Testis (tissue), 3 donors: ENCODE measurements around the gene KCNV2. TPM values are rescaled to one million over a fixed set of nuclear protein-coding genes. Genes with fewer than 3 reads are reported as not detected.

Experiments
- DNase-seq: peaks from one replicate; pipeline ENCODE4 v3.0.0-alpha.2; 2019
- H3K27ac ChIP-seq, 2 donors: fragments of 200-600 bp; sonication (generic); one replicate each; pipeline ENCODE4 v1.5.1; 2019
- H3K27me3 ChIP-seq: fragments of 200-600 bp; sonication (generic); one replicate; pipeline ENCODE4 v1.5.1; 2019
- H3K36me3 ChIP-seq: fragments of 200-600 bp; sonication (generic); one replicate; pipeline ENCODE4 v1.5.1; 2017; ENCODE audit warnings: low read depth; ENCODE audit errors: missing control alignments
- H3K4me1 ChIP-seq: fragments of 200-600 bp; sonication (generic); one replicate; pipeline ENCODE4 v1.5.1; 2019
- H3K4me3 ChIP-seq, 2 donors: fragments of 200-600 bp; sonication (generic); one replicate each; pipeline ENCODE4 v1.5.1; 2017 to 2019
- H3K9me3 ChIP-seq: fragments of 200-600 bp; sonication (generic); one replicate; pipeline ENCODE4 v1.5.1; 2017
- POLR2A ChIP-seq: fragments of 450-650 bp; IDR thresholded peaks from one replicate; pipeline ENCODE4 v1.6.1; 2017; ENCODE audit warnings: antibody characterized with exemption, mild to moderate bottlenecking, moderate library complexity
- WGBS, 2 donors: methylation state at CpG; one replicate each; pipeline ENCODE4 v1.1.5; 2018; 5-methylcytosine and 5-hydroxymethylcytosine counted together
- intact Hi-C: fragments of 100-400 bp; cut with DNase I; formaldehyde crosslinking; loops from one replicate; pipeline ENCODE4 v1.15.1; 2023; ENCODE audit warnings: low total_unique reads
- polyA plus RNA-seq: library from polyadenylated mRNA; stranded (reverse); fragments of 350-450 nt; fragmentation: Illumina TruSeq; extraction: RNeasy Lipid Tissue Mini Kit (QIAGEN cat#74804); gene quantifications from one replicate; pipeline ENCODE4 v1.2.3, GENCODE V29; 2014; ENCODE audit warnings: low read depth, low replicate concordance; ENCODE audit not compliant: insufficient read depth
- total RNA-seq, 2 donors: library from RNA; depleted of rRNA; stranded (reverse); fragments of >200 nt; gene quantifications; one replicate each; pipeline ENCODE4 v1.2.3, GENCODE V29; 2016
- TF ChIP-seq, protein P1 (sequence below), 3 experiments: fragments of 450-650 bp in 2 of 3; fragments of 200-600 bp in 1 of 3; sonication (generic) in 1 of 3; IDR thresholded peaks; one replicate each; pipeline ENCODE4 v1.5.1; 2016 to 2019; ENCODE audit warnings: antibody characterized with exemption in 3 of 3, mild to moderate bottlenecking in 2 of 3, moderate library complexity in 1 of 3

The KCNV2 gene
- total and polyA plus RNA-seq, 3 donors from 2014 or later = 4.3 to 8.4 (median 4.7) TPM

DNA sequence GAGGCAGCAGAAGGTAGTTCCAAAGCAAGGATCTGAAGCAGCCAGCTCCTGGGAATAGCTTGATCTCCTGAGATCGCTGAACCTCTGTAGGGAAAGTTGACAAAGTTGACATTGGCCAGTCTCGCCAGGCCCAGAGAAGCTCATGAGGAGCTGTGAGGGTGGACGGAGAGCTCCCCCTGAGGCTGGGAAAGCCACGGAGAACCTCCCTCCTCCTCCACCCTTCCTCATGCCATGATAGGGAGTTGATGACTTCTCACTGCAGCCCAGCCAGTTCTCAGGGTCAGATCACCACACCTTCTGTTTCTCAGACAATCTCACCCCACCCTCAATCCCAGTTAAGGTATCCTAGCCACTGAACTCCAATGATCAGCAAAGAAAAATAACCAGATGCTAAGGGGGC lies 30.4 kb upstream of the KCNV2 start:
- Histone ChIP-seq H3K27ac (no peak overlapping the region), H3K27me3 (no peaks in the 10 kb centered on the region), H3K36me3 (no peaks in the 10 kb centered on the region), H3K9me3 (no peaks in the 10 kb centered on the region), H3K4me1 (no peaks in the 10 kb centered on the region), H3K4me3 (no peak overlapping the region)
- DNase-seq = no peak
- WGBS, 2 donors = 80 to 93% methylated on average over 3 to 4 of the region's 4 CpGs
- no peak for TF ChIP-seq POLR2A
- TF ChIP-seq, protein P1, sequence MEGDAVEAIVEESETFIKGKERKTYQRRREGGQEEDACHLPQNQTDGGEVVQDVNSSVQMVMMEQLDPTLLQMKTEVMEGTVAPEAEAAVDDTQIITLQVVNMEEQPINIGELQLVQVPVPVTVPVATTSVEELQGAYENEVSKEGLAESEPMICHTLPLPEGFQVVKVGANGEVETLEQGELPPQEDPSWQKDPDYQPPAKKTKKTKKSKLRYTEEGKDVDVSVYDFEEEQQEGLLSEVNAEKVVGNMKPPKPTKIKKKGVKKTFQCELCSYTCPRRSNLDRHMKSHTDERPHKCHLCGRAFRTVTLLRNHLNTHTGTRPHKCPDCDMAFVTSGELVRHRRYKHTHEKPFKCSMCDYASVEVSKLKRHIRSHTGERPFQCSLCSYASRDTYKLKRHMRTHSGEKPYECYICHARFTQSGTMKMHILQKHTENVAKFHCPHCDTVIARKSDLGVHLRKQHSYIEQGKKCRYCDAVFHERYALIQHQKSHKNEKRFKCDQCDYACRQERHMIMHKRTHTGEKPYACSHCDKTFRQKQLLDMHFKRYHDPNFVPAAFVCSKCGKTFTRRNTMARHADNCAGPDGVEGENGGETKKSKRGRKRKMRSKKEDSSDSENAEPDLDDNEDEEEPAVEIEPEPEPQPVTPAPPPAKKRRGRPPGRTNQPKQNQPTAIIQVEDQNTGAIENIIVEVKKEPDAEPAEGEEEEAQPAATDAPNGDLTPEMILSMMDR (IDR thresholded peaks at IDR 0.05) = no peak
- intact Hi-C loops = no loop called here

DNA sequence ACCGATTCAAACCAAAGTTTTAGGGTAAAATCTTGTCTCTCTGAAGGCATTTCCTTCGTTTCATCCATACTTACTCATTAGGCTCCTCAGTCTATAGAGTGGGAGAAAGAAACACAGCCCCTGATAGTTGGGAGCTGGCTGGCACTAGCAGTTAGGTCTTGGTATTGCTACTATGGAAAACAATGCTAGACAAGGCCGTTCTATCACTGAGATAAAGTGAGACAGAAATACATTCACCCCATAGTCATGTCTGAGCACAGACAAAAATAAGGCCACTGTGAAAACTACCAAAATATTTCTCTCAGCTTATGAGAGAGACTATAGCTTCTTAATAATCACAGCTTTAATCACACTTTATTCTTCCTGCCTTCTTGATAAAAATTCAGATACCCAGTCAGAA lies 28.7 kb upstream of the KCNV2 start:
- 73 to 86% methylated on average over 3 of the region's 3 CpGs for WGBS, 2 donors
- H3K27me3 ChIP-seq = no peaks in the 10 kb centered on the region

DNA sequence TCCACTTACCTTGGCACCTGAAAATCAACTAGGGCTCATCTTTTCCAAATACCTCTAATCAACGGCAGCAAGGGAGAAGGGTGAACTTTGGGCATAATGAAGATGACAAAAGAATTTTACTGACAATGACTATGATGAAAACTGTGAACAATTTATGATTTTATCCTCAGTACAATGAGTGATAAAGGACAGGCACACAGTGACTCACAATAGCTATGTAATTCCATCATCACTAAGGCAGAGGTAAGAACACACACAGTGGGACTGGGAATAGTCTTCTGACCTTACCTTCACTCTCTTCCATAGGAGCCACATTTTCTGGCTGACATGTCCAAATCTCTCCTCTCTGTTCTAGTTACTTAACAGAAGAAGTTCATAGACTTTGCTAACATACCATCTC lies 26.1 kb upstream of the KCNV2 start:
- WGBS, 2 donors = 82 to 94% methylated on average over 1 of the region's 1 CpG
- Histone ChIP-seq H3K4me1 (no peaks in the 10 kb centered on the region), H3K9me3 (no peaks in the 10 kb centered on the region), H3K36me3 (no peaks in the 10 kb centered on the region), H3K27me3 (no peaks in the 10 kb centered on the region), H3K4me3 (no peak overlapping the region), H3K27ac (no peak overlapping the region)
- intact Hi-C loops = no loop called here
- no peak for DNase-seq
- no peak for TF ChIP-seq POLR2A
- TF ChIP-seq, protein P1 (IDR thresholded peaks at IDR 0.05) = no peak

More for the DNA sequence above, 28.7 kb upstream of the KCNV2 start:
- Histone ChIP-seq H3K4me3 (no peak overlapping the region), H3K4me1 (no peaks in the 10 kb centered on the region), H3K27ac (no peak overlapping the region), H3K36me3 (no peaks in the 10 kb centered on the region), H3K9me3 (no peaks in the 10 kb centered on the region)
- no peak for TF ChIP-seq POLR2A
- TF ChIP-seq, protein P1 (IDR thresholded peaks at IDR 0.05) = no peak
- intact Hi-C loops = no loop called here
- DNase-seq = no peak

DNA sequence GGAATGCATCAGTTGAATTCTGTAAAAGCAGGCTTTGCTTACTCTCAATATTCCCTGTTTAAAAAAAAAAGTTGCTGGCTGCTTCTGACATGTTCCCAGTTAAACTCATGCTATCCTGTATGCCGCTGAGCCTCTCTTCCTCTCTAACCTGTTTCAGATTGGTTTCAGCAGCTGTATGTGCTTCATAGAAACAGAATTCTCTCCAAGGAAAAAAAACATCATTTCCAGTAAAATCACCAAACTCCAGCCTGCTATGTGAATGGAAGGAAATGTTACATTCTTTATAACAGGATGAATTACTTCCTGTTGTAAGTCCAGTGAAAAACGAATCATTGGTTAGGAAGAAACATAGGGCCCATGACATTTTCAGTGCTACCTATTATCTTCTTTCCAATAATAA lies 25.7 kb upstream of the KCNV2 start:
- no peaks in the 10 kb centered on the region for H3K9me3 ChIP-seq
- WGBS, 2 donors = 48 to 49% methylated on average over 2 of the region's 2 CpGs
- TF ChIP-seq, protein P1 (IDR thresholded peaks at IDR 0.05) = no peak
- TF ChIP-seq POLR2A = no peak
- H3K27me3 ChIP-seq = no peaks in the 10 kb centered on the region
- H3K27ac ChIP-seq = no peak overlapping the region
- no peak for DNase-seq
- intact Hi-C loops = no loop called here
- H3K36me3 ChIP-seq = no peaks in the 10 kb centered on the region
- no peaks in the 10 kb centered on the region for H3K4me1 ChIP-seq
- H3K4me3 ChIP-seq = no peak overlapping the region

DNA sequence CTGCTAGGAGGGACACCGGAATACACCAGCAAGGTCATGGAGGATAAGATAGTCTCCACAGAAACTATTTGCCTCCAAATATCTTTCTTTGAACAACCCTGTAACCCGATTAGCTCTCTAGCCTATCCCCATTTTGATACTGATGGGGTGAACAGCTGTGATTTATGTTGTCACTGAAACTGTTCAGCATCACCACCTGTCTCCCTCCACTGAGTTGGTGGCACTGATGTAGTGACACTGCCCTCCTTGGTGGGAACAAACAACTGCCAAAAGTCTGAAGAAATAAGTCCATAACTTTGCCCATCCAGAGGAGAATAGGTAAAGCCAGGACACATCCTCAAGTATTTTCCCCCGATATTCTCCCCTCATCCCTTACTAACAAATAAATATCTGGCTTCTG lies 24.3 kb upstream of the KCNV2 start:
- Histone ChIP-seq H3K27ac (no peak overlapping the region), H3K27me3 (no peaks in the 10 kb centered on the region), H3K4me1 (no peaks in the 10 kb centered on the region), H3K9me3 (no peaks in the 10 kb centered on the region), H3K36me3 (no peaks in the 10 kb centered on the region), H3K4me3 (no peak overlapping the region)
- no peak for DNase-seq
- 71 to 85% methylated on average over 3 of the region's 3 CpGs for WGBS, 2 donors
- TF ChIP-seq, protein P1 (IDR thresholded peaks at IDR 0.05) = no peak
- TF ChIP-seq POLR2A = no peak
- intact Hi-C loops = no loop called here
